ENCODE data around the gene MAPK4.

- TF ChIP-seq CTCF (IDR thresholded peaks at IDR 0.05) = no peak
- TF ChIP-seq POLR2AphosphoS5 (IDR thresholded peaks at IDR 0.05) = no peak
- TF ChIP-seq EP300 (IDR thresholded peaks at IDR 0.05) = no peak
- TF ChIP-seq POLR2A (IDR thresholded peaks at IDR 0.05) = no peak
These were observed 209.6 kb downstream of the MAPK4 start for GRCh38 chr18:50769463-50769862.

All from sigmoid colon (tissue), 4 donors.